A549 treated with RU486 at 1 μM for 4 hours (cell line): ENCODE measurements around the gene THAP8. TPM values are rescaled to one million over a fixed set of nuclear protein-coding genes. Genes with fewer than 3 reads are reported as not detected.

ENCODE experiments used
- total RNA-seq: library from RNA; stranded (reverse); fragments of 200-300 nt; extraction: Qiagen RNA extraction; gene quantifications from 5 replicates; pipeline ENCODE4 v1.2.3, GENCODE V29; 2022; ENCODE audit warnings: low read depth

Gene THAP8, protein sequence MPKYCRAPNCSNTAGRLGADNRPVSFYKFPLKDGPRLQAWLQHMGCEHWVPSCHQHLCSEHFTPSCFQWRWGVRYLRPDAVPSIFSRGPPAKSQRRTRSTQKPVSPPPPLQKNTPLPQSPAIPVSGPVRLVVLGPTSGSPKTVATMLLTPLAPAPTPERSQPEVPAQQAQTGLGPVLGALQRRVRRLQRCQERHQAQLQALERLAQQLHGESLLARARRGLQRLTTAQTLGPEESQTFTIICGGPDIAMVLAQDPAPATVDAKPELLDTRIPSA
- total RNA-seq, result 4.5 to 6.9 TPM (median 5.2 TPM) in 5 replicates

GRCh38 chr19:36054119-36054732 is at the start of gene THAP8:
THAP8 (minus strand) TSS chr19:36054285; CDS start chr19:36054217, 68 bp downstream.

DNA sequence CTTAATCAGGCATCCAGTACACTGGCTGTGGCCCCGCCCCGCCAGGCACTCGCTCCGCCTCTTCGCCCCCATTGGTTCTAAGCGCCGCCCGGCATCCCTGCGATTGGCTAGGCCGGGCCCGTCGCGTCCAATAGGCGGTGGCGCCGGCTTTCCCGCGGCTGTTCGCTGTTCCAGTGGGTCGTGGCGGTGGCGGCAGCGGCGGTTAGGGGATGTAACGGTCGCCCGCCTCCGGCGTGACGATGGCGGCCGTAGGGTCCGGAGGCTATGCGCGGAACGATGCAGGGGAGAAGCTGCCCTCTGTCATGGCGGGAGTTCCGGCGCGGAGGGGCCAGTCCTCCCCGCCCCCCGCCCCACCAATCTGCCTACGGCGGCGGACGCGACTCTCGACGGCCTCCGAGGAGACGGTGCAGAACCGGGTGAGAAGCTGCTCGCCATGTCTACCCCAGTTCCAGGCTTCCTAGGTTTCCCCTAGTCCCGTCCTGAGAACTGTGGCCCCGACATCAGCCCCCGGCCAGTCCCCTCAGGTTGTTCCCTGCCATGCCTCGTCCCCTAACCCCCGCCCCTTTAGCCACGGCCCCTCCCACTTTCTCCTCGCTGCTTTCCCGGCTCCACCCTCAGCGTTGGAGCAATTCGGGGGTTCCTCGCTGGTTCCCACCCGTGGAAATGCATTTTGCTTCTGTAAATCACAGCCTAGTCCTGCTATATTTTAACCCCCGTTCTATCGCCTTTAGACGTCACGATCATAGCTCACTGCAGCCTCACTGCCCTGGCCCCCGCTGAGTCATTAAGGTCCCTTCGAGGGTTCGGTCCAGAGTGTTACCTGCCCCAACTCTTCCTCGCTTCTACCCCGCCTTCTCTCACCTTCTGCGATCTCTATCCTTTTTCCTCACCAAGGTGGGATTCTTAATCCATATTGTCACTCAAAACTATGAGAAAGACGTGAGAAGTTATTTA is 925 bp upstream of the THAP8 start, which contains the start of gene WDR62:
Gene WDR62, plus strand, starts transcription at position 165 of the 954 bp plus-strand sequence. Its CDS starts 75 bp downstream, at position 240.

DNA sequence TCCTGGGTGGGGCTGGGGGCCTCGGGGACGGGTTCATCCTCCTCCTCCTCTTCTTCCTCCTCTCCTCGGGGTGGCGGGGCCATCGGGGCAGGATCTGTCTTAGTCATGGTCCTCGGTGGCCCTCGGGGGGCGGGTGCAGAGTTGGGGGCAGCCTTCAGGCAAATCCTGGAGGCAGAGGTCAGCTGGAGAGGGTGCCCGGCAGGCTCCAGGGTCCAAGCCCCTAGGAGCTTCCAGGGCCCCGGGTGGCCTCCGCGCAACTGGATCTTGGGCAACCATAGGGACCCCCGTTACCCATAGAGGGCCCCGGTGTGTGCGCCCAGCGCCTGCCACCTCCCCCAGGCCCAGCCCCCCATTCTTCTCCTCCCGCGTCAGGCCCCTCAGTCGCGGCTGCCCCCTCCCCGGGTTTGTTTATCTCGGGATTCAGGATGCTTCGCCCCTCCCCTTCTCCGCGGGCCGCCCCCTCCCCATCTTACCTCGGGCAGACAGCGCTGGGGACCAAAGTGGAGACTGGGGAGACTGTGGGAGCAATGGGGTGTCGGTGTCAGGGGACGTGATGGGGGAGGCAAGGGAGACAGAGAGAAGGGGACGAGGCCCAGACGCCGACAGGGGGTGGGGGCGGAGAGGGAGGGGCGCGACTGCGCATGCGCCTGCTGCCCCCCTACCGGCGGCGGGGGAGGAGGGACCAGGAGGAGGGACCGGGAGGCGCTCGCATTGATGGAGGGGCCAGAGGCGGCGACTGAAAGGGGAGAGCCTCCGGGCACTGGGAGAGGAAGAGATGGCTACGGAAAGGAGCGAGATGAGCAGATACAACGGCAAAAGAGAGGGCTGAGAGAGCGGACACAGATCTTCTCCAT is 21.6 kb downstream of the THAP8 start, which contains the start of gene CLIP3:
Gene CLIP3, minus strand, starts transcription at position 623 of the 854 bp plus-strand sequence. Its CDS starts 516 bp downstream, at position 107.

DNA sequence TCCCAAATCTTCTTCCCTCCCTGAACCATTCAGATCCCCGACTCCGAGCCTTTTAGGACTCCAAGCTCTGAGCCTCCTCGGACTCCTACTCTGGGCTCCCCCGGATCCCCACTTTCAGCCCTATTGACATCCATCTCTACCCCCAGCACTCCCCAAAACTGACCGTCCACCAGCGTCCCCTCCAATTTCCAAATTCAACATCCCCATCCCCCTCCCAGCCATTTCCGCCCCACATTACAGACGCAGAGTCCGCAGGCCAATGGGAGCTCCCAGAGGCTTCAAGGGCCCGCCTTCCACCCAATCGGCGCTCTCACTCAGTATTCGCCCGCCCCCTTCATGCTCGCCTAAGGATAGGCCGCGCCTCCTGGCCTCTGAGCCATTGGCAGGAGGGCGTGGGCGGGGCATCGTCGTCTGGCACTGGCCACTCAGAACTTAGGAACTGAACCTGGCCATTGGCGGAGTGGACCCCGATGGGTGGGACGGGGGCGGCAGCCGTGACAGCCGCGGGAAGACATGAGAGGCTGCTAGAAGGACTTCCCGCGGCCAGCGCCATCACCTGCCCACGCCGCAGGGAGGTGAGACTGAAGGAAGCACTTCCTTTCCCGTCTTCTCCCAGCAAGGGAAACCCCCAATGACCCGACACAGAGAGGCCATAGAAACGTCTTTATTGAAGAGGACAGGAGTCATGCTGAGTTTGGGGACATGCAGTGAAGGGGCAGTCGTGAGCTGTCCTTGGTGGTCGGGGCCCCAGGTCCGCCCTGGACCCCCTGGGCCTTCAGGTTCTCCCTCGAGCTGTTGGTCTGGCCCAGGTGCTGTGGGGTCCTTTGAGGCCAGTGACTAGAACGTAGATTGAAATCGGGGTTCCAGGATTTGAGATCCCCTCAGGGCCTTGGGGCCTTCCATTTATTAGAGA is 39.8 kb downstream of the THAP8 start, which contains the start of gene ALKBH6:
Gene ALKBH6, minus strand, starts transcription at position 202 of the 913 bp plus-strand sequence. CDS start 816 bp downstream, outside the sequence.

GRCh38 chr19:36008336-36008978 is 45.6 kb downstream of the THAP8 start, which contains the start of gene SYNE4:
SYNE4 (minus strand) TSS chr19:36008813; CDS start chr19:36008681, 132 bp downstream.

GRCh38 chr19:35995048-35995993 is 58.8 kb downstream of the THAP8 start, which contains the start of gene SDHAF1:
SDHAF1 (plus strand) TSS chr19:35995188; CDS start chr19:35995275, 87 bp downstream.

Other genes starting within 250 kb of the THAP8 start
- gene PRODH2, start 241.4 kb downstream of the THAP8 start, total RNA-seq, result 0.18 to 0.61 TPM (median 0.44 TPM) in 5 replicates
- 0.13 to 0.65 TPM (median 0.36 TPM) in 5 replicates for gene NPHS1, start 201.8 kb downstream of the THAP8 start, total RNA-seq
- gene KIRREL2, start 197.4 kb downstream of the THAP8 start, total RNA-seq, result 0.53 to 0.73 TPM (median 0.57 TPM) in 5 replicates
- gene APLP1, start 185.7 kb downstream of the THAP8 start, total RNA-seq, result 69.5 to 103 TPM (median 99.5 TPM) in 5 replicates
- gene NFKBID, start 153.7 kb downstream of the THAP8 start, total RNA-seq, result 6.6 to 8.7 TPM (median 7.9 TPM) in 5 replicates
- gene HCST, start 151.8 kb downstream of the THAP8 start, total RNA-seq, result 0.18 to 0.64 TPM (median 0.27 TPM) in 3 of 5 replicates, not detected in the others
- gene TYROBP, start 146.0 kb downstream of the THAP8 start, total RNA-seq, result not detected in 5 replicates
- 15.3 to 21.9 TPM (median 19.7 TPM) in 5 replicates for gene LRFN3, start 117.9 kb downstream of the THAP8 start, total RNA-seq
- 32.5 to 53.6 TPM (median 52.3 TPM) in 5 replicates for gene SDHAF1, start 59.1 kb downstream of the THAP8 start, total RNA-seq
- gene SYNE4, start 45.5 kb downstream of the THAP8 start, total RNA-seq, result 0.13 to 0.72 TPM (median 0.28 TPM) in 5 replicates
- gene ALKBH6, start 40.1 kb downstream of the THAP8 start, total RNA-seq, result 25.3 to 29.7 TPM (median 26.5 TPM) in 5 replicates
- gene CLIP3, start 21.4 kb downstream of the THAP8 start, total RNA-seq, result 0.40 to 1.4 TPM (median 0.76 TPM) in 5 replicates
- 20.4 to 29.8 TPM (median 26.5 TPM) in 5 replicates for gene WDR62, start 612 bp upstream of the THAP8 start, total RNA-seq
- gene OVOL3, start 56.9 kb upstream of the THAP8 start, total RNA-seq, result 0.31 to 0.80 TPM in 2 of 5 replicates, not detected in the others
- gene POLR2I, start 60.6 kb upstream of the THAP8 start, total RNA-seq, result 240 to 283 TPM (median 257 TPM) in 5 replicates
- gene TBCB, start 61.2 kb upstream of the THAP8 start, total RNA-seq, result 403 to 564 TPM (median 536 TPM) in 5 replicates
- 1,532 to 2,429 TPM (median 2,140 TPM) in 5 replicates for gene CAPNS1, start 85.8 kb upstream of the THAP8 start, total RNA-seq
- not detected in 5 replicates for gene COX7A1, start 98.2 kb upstream of the THAP8 start, total RNA-seq
- gene ZNF565, start 160.4 kb upstream of the THAP8 start, total RNA-seq, result 3.7 to 4.9 TPM (median 4.2 TPM) in 5 replicates
- gene ZNF146, start 160.8 kb upstream of the THAP8 start, total RNA-seq, result 87.9 to 180 TPM (median 119 TPM) in 5 replicates